ENCODE data around the gene ODC1. TPM values are rescaled to one million over a fixed set of nuclear protein-coding genes. Genes with fewer than 3 reads are reported as not detected.
A peak's percentile ranks its signal among the peaks of the same experiment; 100 is the strongest.
"Not testable (repeated sequence)": the region's sequence is repeated elsewhere in the genome, so short reads cannot be mapped to it uniquely, and the experiment has no call there.

Gene ODC1
- total and polyA plus RNA-seq, 3 experiments from 2014 or later: 57.1 to 566 (median 565) TPM

DNA sequence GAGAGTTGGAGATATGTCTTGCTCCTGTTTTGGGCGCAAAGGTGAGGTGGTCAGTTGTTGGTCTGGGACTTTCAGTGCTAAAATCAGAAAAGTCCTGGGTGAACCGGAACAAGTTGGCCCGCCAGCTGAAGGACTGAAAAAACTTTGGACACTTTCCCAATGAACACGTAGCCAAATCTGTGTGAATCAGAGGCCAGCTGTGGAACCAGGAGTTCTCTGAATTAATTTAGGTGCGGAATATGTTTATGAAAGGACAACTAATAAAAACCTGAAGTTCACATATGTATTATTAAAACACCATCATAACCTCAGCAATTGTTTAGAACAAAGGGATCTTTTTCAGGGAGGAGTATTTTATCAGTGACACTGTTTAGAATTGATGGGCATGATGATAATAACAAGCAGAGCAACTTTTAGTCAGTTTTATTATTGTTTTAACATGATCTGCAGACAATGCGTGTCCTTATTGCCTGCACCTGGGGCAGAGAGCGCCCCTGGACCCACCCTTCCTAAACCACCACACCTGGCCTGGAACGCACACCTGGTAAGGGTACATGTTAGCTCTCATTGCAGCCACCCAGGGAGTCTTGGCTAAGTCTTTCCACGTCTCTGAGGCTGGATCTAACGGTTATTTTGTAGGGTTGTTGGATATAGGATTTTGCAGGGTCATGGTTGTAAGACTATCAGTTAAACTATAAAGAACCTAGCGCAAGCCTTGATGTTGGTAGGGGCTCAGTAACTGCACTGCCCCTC is 9.9 kb upstream of the ODC1 start:
- Mint-ChIP-seq H3K27me3 (peaks cover 4 to 26% of the 10 kb centered on the region in 2 donors), H3K4me3 (no peak overlapping the region), H3K27ac (peak overlapping the region in 1 of 8 donors; percentile 74), H3K36me3 (no peaks in the 10 kb centered on the region), H3K4me1 (peaks cover 2 to 5% (median 4%) of the 10 kb centered on the region in 3 donors), H3K9me3 (no peaks in the 10 kb centered on the region)
- no peak for DNase-seq
- no peak overlapping the region for H3K4me3 ChIP-seq (ENCODE audit: low read length)
- no peaks in the 10 kb centered on the region for H3K36me3 ChIP-seq (ENCODE audit: insufficient read depth, low read length)
- no peaks in the 10 kb centered on the region for H3K4me1 ChIP-seq (ENCODE audit: insufficient read depth, low read length)
- CTCF ChIA-PET: interaction anchor here (1.5 kb wide), 1 partner anchor 35 kb away, joined by 4 read pairs; no protein-coding TSS in a partner anchor
- no peaks in the 10 kb centered on the region for H3K9me3 ChIP-seq (ENCODE audit: low read length)
- no peaks in the 10 kb centered on the region for H3K27me3 ChIP-seq (ENCODE audit: insufficient read depth, low read length, poor library complexity, severe bottlenecking)
- H3K27ac ChIP-seq (ENCODE audit: low read depth, low read length): no peak overlapping the region
- POLR2A ChIA-PET: no interaction called here

DNA sequence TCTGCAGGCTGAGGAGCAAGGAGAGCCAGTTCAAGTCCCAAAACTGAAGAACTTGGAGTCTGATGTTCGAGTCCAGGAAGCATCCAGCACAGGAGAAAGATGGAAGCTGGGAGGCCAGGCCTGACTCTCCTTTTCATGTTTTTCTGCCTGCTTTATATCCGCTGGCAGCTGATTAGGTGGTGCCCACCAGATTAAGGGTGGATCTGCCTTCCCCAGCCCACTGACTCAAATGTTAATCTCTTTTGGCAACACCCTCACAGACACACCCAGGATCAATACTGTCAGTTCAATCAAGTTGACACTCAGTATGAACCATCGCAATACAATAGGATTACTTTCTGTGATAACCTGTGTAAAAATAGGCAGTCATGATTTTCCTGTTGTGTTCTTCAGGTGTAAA is 9.1 kb upstream of the ODC1 start:
- H3K27ac Mint-ChIP-seq; CTCF ChIA-PET; H3K4me1 Mint-ChIP-seq; H3K27me3 ChIP-seq (ENCODE audit: insufficient read depth, low read length, poor library complexity, severe bottlenecking); H3K36me3 ChIP-seq (ENCODE audit: insufficient read depth, low read length); H3K36me3 Mint-ChIP-seq; H3K4me1 ChIP-seq (ENCODE audit: insufficient read depth, low read length); H3K9me3 ChIP-seq (ENCODE audit: low read length); H3K9me3 Mint-ChIP-seq; DNase-seq; H3K4me3 ChIP-seq (ENCODE audit: low read length); H3K4me3 Mint-ChIP-seq; POLR2A ChIA-PET; H3K27ac ChIP-seq (ENCODE audit: low read depth, low read length): not testable (repeated sequence)
- H3K27me3 Mint-ChIP-seq: peaks cover 4 to 25% of the 10 kb centered on the region in 2 donors

DNA sequence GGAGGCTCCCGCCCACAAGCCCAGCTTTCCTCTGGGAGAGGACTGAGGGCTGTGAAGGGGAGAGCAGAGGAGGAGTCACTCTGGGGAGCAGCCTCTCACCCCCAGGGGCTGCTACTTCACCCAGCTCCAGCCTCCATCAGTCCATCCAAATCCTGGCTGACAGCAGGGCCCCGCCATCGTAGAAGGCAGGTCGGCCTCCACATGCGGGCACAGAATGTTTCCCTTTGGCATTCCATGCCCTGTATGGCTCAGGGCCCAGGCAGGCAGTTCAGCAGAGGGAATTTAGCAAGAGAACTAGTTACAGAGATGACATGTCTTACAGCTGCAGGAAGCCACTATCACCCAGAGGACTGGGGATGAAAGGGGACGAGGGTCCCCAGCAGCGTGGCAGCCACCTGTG is 6.4 kb upstream of the ODC1 start:
- H3K27me3 ChIP-seq (ENCODE audit: insufficient read depth, low read length, poor library complexity, severe bottlenecking): no peaks in the 10 kb centered on the region
- Mint-ChIP-seq H3K9me3 (no peaks in the 10 kb centered on the region), H3K4me3 (no peak overlapping the region), H3K36me3 (no peaks in the 10 kb centered on the region), H3K27ac (no peak overlapping the region), H3K4me1 (peaks cover 6 to 14% (median 8%) of the 10 kb centered on the region in 3 donors), H3K27me3 (peaks cover 4 to 8% of the 10 kb centered on the region in 2 donors)
- no peaks in the 10 kb centered on the region for H3K9me3 ChIP-seq (ENCODE audit: low read length)
- no peaks in the 10 kb centered on the region for H3K36me3 ChIP-seq (ENCODE audit: insufficient read depth, low read length)
- H3K27ac ChIP-seq (ENCODE audit: low read depth, low read length): no peak overlapping the region
- peaks cover 6% of the 10 kb centered on the region for H3K4me1 ChIP-seq (ENCODE audit: insufficient read depth, low read length)
- peak in 1 of 5 donors; percentile 35 for DNase-seq
- no peak overlapping the region for H3K4me3 ChIP-seq (ENCODE audit: low read length)
- POLR2A ChIA-PET: no interaction called here
- CTCF ChIA-PET: no interaction called here

DNA sequence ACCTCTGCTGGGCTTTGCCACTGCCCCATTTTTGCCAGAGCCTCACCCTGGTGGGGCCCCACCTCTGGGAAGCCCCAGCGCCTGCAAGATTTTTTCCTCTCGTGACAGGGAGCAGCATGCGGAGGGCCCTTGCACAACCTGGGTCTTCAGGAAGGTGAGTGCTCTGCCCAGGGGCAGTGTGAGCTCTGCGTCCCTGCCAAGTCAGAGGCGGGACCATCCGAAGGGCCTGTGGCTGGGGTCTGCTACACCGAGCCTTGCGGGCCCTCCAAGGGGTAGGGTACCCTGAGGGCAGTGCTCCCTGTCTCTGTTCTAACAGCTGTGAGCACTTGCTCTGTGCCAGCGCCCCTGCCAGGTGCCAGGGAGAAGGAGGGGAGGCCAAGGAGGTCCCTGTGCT is 5.8 kb upstream of the ODC1 start:
- Mint-ChIP-seq H3K27me3 (peaks cover 4% of the 10 kb centered on the region in 2 donors), H3K4me3 (no peak overlapping the region), H3K36me3 (no peaks in the 10 kb centered on the region), H3K27ac (no peak overlapping the region), H3K9me3 (no peaks in the 10 kb centered on the region), H3K4me1 (peaks cover 10 to 16% (median 10%) of the 10 kb centered on the region in 3 donors)
- ChIA-PET POLR2A (no interaction called here), CTCF (no interaction called here)
- no peaks in the 10 kb centered on the region for H3K9me3 ChIP-seq (ENCODE audit: low read length)
- no peak for DNase-seq
- H3K36me3 ChIP-seq (ENCODE audit: insufficient read depth, low read length): no peaks in the 10 kb centered on the region
- H3K4me1 ChIP-seq (ENCODE audit: insufficient read depth, low read length): peaks cover 12% of the 10 kb centered on the region
- no peak overlapping the region for H3K27ac ChIP-seq (ENCODE audit: low read depth, low read length)
- H3K27me3 ChIP-seq (ENCODE audit: insufficient read depth, low read length, poor library complexity, severe bottlenecking): no peaks in the 10 kb centered on the region
- no peak overlapping the region for H3K4me3 ChIP-seq (ENCODE audit: low read length)

DNA sequence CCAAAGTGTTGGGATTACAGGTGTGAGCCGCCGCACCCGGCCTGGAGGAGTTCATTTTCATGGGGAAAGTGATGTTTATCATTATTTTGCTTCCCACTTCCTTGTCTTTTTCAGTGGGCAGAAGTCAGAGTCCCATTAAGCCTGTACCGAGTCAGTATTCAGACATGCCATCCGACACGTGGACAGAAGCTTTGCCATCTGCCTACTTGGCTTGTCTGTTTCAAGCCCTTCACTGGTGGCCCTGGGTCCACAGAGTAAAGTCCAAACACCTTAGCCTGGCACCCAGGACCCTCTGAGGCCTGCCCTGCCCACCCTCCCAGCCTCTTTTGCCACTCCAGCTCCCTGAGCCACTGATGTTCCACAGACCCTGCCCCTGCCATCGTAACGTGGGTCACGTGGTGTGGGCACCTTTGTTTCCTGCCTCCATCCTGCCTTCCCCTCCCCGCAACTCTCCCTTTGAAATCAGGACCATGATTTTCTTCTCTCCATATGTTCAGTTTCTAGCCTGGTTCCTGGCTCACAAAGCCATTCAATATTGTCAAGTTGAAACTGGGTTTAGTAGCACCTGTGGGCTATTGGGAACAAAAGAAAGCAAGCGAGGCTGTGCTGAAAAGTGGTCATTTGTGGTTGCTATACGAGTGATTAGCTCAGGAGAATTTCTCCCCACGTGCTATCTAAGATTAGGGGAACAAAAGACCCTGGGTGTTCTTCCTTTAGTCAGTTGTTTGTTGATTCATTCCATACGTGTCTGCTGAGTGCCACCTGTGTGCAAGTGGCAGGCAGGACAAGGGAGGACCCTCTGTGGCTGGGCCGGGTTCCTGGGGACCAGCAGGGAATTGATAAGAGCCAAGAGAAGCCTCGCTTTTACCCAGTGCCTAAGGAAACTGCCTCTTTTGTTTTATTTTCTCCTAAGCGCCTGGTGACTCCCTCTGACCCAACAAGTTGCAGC is 5.1 kb upstream of the ODC1 start:
- Histone ChIP-seq H3K36me3 (ENCODE audit: insufficient read depth, low read length) (no peaks in the 10 kb centered on the region), H3K9me3 (ENCODE audit: low read length) (no peaks in the 10 kb centered on the region), H3K4me3 (ENCODE audit: low read length) (no peak overlapping the region), H3K4me1 (ENCODE audit: insufficient read depth, low read length) (peaks cover 15% of the 10 kb centered on the region), H3K27me3 (ENCODE audit: insufficient read depth, low read length, poor library complexity, severe bottlenecking) (no peaks in the 10 kb centered on the region), H3K27ac (ENCODE audit: low read depth, low read length) (no peak overlapping the region)
- H3K36me3 Mint-ChIP-seq: no peaks in the 10 kb centered on the region
- DNase-seq: peak in 1 of 5 donors; percentile 37
- ChIA-PET POLR2A (no interaction called here), CTCF (no interaction called here)
- H3K27ac Mint-ChIP-seq: no peak overlapping the region
- H3K4me3 Mint-ChIP-seq: peak overlapping the region in 2 of 7 donors; percentile 2 to 56
- H3K4me1 Mint-ChIP-seq: peaks cover 9 to 14% (median 9%) of the 10 kb centered on the region in 3 donors
- H3K27me3 Mint-ChIP-seq: peaks cover 0 to 4% of the 10 kb centered on the region in 2 donors
- H3K9me3 Mint-ChIP-seq: no peaks in the 10 kb centered on the region

DNA sequence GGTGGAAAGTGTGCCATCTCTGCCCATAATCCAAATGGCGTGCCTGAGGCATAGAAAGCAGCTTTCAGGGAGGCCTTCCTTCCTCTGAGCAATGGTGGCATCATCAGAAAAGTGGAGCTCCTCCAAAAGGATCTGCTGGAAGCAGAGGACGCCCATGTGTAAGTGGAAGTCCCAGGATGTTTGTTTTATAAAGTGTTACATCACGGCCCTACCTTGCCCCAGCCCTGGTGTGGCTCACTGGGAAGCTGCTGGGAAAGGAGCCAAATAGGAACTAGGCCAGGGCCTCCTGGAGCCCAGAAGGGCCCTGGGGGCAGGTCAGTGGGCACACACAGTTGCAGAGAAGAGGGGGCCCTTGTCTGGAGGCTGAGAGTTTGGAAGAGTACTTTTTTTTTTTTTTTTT is 4.2 kb upstream of the ODC1 start:
- no peaks in the 10 kb centered on the region for H3K27me3 ChIP-seq (ENCODE audit: insufficient read depth, low read length, poor library complexity, severe bottlenecking)
- H3K4me1 ChIP-seq (ENCODE audit: insufficient read depth, low read length): peaks cover 17% of the 10 kb centered on the region
- no peak overlapping the region for H3K4me3 ChIP-seq (ENCODE audit: low read length)
- H3K27me3 Mint-ChIP-seq: peaks cover 0 to 2% of the 10 kb centered on the region in 2 donors
- H3K9me3 ChIP-seq (ENCODE audit: low read length): no peaks in the 10 kb centered on the region
- no peak overlapping the region for H3K27ac ChIP-seq (ENCODE audit: low read depth, low read length)
- peaks cover 11 to 16% (median 11%) of the 10 kb centered on the region in 3 donors for H3K4me1 Mint-ChIP-seq
- H3K4me3 Mint-ChIP-seq: peak overlapping the region in 1 of 7 donors; percentile 66
- H3K36me3 ChIP-seq (ENCODE audit: insufficient read depth, low read length): no peaks in the 10 kb centered on the region
- no peak overlapping the region for H3K27ac Mint-ChIP-seq
- CTCF ChIA-PET: interaction anchor here (1.1 kb wide), 1 partner anchor 17 kb away, joined by 5 read pairs; no protein-coding TSS in a partner anchor
- H3K36me3 Mint-ChIP-seq: peaks cover 0 to 2% (median 0%) of the 10 kb centered on the region in 3 donors
- no peaks in the 10 kb centered on the region for H3K9me3 Mint-ChIP-seq
- DNase-seq: no peak
- POLR2A ChIA-PET: no interaction called here

DNA sequence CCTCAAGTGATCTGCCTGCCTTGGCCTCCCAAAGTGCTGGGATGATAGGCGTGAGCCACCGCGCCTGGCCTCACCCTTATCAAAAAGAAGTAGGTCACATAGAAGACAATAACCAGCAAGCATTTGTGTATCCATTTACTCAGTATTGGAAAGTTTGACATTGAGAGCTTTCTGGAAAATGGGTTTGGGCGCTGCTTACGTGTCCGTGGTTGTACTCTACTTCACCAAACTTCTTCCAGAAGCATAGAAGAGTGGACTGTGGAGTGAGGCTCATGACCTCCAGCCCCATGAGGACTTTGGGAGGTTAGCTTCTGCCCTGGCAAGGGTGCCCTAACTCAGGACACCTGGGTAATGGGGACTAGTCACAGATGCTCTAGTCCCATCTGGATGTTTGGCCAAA is 3.7 kb upstream of the ODC1 start:
- H3K27ac Mint-ChIP-seq: peak overlapping the region in 2 of 8 donors; percentile 35 to 89
- no peak overlapping the region for H3K4me3 ChIP-seq (ENCODE audit: low read length)
- H3K36me3 Mint-ChIP-seq: peaks cover 0 to 4% (median 0%) of the 10 kb centered on the region in 3 donors
- H3K4me1 ChIP-seq (ENCODE audit: insufficient read depth, low read length): peaks cover 22% of the 10 kb centered on the region
- DNase-seq: no peak
- no peaks in the 10 kb centered on the region for H3K9me3 Mint-ChIP-seq
- no peaks in the 10 kb centered on the region for H3K27me3 ChIP-seq (ENCODE audit: insufficient read depth, low read length, poor library complexity, severe bottlenecking)
- H3K4me3 Mint-ChIP-seq: peak overlapping the region in 1 of 7 donors; percentile 66
- ChIA-PET POLR2A (no interaction called here), CTCF (interaction anchor here (1.1 kb wide), 1 partner anchor 17 kb away, joined by 5 read pairs; no protein-coding TSS in a partner anchor)
- no peaks in the 10 kb centered on the region for H3K36me3 ChIP-seq (ENCODE audit: insufficient read depth, low read length)
- H3K9me3 ChIP-seq (ENCODE audit: low read length): no peaks in the 10 kb centered on the region
- peaks cover 15 to 21% (median 16%) of the 10 kb centered on the region in 3 donors for H3K4me1 Mint-ChIP-seq
- H3K27me3 Mint-ChIP-seq: peaks cover 0 to 2% of the 10 kb centered on the region in 2 donors
- H3K27ac ChIP-seq (ENCODE audit: low read depth, low read length): no peak overlapping the region
